Fibroblast of skin of right biceps (primary cell): ENCODE data around the gene MYADML2.
"Not testable (repeated sequence)": the region's sequence is repeated elsewhere in the genome, so short reads cannot be mapped to it uniquely, and the experiment has no call there.

Experiments used
- DNase-seq: peaks from one replicate; pipeline ENCODE4 v3.0.0-alpha.2; 2013

Gene MYADML2

DNA sequence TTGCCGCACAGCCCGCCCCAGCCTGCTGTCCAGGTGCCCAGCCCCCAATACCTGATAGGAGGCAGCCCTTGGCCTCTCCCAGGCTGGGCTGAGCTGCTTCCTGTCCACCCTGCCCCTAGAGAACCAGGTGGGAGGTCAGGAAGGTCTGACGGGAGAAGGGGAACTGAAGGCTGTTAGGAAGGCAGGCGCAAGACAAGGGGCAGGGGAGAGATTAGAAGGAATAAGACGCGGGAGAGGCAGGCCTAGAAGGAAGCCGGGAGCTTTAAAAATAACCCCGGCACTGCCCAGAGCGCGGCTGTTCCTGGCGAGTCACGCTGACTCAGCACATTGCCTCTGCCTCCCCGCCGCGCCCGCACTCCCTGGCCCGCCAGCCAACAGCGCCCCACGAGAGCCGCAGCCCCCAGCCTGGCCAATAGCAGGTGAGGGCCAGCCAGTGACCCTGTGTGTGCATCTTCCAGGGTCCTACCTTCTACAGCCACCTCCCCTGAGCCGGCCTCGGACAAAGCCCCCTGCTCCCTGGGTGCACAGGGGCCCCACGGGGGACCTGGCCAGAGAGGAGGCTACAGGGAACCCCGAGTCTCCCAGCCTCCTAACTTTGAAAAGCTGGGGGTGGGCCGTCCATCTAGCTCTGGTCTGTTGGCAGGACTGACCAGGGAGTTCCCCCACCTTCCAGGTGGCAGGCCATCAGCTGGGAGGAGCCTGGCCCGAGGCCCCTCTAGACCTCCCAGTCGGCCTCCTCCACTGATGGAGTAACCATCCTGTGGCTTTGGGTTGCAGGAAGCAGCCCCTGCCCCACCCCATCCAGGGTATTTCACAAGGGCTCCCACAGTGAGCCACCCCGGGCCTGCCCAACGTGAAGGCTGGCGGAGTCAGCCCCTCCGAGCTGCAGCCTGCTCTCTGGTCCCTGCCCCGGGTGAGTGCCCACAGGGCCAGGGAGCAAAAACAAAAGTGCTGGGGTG lies 23.5 kb downstream of the MYADML2 start:
- peak; percentile 73 for DNase-seq

DNA sequence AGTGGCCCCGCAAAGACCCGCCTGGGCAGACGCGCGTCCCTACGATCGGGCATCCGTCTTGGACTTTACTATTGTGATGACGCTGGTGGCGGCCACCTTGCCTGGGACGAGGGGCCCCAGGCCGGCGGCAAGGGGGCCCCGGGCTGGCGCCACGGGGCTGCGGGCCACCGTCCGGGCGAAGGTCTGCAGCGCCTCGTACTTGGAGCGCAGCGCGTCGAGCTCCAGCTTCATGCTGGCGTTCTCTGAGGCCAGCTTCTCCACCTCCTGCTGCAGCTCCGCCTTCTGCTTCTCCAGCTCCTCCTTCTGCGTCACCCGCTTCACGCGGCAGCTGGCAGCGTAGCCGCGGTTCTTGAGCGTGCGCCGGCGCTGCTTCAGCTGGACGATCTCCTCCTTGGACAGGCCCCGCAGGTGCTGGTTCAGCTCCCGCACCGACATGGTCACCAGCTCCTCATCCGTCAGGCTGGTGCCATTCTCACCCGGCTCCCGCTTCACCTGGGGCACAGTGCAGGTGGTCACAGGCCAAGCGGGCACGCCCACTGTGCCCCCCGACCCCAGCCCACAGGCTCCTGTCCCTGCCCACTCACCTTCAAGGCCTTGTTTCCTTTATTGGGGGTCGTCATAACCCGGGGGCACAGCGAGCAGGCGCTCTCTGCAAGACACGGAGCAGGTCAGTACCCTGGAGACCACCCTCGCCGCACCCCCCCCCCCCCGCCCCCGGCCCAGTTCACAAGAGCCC lies 24.3 kb downstream of the MYADML2 start:
- no peak for DNase-seq

DNA sequence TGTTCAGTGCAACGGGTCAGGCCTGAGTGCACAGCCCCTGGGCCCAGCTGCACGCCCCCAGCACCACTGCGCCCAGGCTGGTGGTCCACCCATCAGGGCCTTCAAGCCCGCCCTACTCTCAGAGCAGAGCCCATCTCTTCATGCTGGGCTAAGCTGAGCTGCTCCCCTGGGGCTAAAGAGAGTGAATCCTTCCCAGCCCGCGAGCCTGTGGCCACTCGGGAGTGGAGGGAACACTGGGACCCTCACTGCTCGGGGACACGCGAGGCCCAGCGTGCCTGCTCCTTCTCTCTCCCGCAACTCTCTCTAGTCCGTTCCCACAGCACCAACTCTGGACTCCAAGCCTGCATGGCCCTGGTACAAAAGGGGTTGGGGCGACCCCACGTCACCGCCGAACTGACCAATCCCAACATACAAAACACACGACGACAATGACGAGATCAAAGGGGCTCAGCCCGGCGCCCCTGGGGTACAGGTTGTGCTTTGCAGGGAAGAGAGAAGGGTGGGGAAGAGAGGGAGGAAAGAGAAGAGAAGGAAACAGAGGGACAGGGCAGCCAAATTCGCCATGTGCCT lies 25.0 kb downstream of the MYADML2 start:
- DNase-seq: no peak

DNA sequence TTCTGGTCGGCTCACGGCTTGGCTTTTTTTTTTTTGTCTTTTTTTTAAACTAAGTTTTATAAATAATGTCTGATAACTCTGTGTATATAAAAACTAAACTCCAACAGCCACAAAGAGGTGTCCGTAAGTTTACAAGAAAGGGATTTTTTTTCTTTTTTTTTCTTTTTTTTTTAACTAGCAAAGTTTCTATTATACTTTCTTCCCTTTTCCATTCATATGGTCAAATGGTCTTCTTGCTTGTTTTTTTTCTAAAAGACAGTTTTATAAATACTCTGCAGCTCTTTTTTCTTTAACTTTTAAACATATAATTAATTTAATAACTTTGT lies 25.5 kb downstream of the MYADML2 start:
- no peak for DNase-seq

DNA sequence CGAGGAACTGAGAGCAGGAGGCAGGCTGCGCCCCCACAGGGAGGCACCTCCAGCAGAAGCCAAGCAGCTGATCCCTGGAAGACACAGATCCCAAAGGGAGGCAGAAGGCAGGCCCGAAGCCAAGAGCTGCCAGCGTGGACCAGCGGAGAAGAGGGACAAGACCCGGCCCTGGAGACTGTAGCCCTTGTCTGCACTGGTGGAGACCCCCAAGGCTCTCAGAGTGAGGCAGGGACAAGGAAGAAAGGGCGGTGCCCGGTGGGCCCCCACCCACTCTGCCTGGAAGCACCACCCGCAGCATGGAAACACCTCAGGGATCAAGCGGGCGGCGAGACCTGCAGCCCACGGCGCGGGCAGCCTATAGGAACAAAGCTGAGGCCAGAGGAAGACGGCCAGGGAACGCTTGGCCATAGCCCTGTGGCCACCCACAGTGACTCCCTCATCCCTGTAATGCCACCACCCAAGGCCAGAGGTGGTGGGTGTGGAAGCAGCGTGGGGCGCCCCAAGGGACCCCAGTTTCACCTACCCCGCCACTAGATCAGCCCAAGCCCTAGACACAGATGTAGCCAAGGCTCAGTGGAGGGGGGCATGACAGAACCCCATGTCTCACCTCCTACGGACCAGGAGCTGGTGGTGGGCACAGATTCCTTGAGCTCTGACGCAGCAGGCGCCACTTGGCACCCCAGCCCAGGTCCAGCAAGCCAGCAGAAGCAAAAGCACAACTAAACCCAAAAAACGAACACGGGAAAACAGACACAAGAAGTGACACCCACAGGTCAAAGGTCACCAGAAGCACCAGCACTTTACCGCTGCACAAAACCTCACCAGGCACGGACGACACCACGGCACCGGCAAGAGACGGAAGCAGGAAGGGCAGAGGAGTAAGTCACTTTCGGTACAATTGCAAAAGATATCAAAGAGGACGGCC lies 26.2 kb downstream of the MYADML2 start:
- DNase-seq: no peak

DNA sequence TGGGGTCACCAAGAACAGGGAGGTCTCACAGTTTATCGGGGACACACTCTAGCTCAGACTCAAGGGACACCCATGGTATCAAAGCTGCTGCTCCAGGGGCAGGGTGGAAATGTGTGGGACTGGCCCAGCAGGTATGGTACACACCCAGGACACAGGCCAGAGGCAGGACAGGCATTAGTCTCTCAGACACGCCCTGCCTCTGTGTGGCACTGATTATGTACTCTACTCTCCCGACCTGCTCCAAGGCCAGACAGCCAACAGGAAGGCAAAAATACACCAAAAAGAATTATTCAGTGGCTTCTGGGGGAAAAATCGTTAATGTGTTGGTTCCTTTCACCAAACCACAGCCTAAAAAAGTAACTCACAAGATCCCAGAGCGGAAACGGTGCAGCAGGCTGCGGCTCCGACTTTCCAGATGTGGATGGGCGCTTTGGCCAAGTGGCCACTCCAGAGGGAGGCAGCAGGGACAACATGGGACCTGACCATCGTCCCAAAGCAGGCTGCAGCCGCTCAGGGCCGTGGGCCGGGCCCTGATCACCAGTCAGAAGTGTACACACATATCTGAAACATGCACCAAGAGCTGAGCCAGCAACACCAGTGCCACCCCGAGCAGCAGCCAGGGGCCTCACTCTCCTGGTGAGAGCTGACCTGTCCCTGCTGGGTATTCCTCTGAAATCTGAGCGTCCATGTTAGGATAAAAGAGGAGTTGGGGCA lies 28.0 kb downstream of the MYADML2 start:
- no peak for DNase-seq

DNA sequence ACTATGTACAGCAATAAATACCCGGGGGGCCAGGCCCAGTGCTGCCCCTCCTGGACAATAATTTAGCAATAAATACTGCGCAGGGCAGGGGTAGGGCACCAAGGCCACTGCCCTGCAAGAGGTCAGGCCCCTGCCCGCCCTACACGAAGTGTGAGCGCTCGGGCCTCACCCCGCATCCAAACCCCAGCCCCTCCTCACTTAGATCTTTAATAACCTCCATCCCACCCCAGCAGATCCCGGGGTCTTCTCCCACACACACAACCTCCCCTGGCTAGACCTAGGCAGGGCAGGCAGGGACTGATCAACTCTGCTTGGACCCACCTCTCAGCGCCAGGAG lies 28.7 kb downstream of the MYADML2 start:
- not testable (repeated sequence) for DNase-seq

DNA sequence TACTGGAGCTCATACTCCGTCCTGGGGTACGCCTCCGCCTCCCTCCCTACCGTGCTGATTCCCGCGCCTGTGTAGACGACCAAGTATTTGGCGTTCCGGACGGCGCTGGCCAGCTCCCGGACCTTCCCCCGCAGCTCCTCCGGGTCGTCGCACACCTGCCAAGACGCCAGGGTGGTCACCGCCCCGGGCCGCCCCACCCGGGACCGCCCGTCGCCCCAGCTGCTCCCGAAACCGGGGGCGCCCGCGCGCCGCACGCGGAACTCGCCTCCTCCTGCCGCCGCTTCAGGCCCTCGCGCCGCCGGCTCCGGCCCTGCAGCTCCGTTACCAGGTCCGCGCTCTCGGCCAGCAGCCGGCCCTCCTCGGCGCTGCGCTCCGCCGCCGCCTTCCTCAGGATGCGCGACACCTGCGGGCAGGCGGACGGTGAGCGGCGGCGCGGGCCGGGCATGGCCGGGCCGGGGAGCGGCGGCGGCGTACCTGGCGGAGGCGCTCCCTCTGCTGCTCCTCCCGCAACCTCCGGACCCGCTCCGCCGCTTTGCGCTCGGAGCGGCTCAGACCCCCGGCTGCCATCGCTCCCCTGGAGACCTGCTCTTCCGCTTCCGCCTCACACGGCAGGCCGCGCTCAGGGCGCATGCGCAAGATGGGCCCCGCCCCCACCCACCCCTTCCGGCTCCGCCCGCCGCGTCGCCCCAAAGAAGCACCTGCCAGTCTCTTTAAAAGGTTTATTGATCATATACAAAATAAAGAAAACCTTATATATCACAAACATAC lies 29.3 kb downstream of the MYADML2 start, which contains the start of gene SIRT7:
SIRT7 (minus strand) TSS at position 612 of the 768 bp plus-strand sequence; CDS start at position 567, 45 bp downstream.
- peak; percentile 67 for DNase-seq

DNA sequence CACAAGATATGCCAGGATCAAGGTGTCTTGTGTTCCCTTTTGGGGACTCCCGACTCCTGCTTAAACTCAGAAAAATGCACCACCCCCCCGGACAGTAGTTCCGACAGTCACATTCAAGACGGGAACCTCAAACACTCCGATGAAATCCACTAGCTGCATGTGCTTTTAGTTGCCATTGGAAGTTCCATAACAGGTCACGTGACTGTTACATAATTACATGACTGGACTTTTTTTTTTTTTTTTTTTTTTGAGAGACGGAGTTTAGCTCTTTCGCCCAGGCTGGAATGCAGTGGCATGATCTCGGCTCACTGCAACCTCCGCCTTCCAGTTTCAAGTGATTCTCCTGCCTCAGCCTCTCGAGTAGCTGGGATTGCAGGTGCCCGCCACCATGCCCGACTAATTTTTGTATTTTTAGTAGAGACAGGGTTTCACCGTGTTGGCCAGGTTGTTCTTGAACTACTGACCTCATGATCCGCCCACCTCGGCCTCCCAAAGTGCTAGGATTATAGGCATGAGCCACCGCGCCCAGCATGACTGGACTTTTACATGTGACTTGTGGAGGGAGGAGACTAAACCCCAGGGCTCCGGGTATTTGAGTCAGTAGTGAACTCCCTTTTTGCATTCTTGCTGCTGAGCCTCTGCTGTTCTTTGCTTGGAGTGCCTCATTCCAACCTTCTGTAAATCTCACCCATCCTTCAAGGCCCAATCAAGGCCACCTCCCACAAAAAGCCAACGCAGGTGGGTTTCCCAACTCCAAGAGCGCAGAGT lies 30.6 kb downstream of the MYADML2 start:
- DNase-seq: no peak

DNA sequence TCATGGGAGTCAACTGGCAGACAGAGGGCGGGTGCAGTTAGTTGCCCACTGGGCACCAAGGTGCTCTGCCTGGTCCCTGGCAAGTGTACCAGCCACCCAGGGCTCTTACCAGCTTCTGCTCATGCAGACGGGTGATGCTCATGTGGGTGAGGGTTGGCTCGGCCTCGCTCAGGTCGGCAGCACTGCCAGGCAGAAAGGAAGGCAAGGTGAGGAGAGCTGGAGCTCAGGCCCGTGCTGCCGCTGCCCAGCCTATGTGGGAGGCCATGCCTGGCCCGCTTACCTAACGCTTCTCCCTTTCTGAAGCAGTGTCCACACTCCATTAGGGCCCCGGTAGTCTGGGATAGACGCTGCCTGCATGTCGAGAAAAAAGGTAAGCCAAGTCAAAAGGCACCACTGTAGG lies 31.7 kb downstream of the MYADML2 start:
- DNase-seq: no peak

DNA sequence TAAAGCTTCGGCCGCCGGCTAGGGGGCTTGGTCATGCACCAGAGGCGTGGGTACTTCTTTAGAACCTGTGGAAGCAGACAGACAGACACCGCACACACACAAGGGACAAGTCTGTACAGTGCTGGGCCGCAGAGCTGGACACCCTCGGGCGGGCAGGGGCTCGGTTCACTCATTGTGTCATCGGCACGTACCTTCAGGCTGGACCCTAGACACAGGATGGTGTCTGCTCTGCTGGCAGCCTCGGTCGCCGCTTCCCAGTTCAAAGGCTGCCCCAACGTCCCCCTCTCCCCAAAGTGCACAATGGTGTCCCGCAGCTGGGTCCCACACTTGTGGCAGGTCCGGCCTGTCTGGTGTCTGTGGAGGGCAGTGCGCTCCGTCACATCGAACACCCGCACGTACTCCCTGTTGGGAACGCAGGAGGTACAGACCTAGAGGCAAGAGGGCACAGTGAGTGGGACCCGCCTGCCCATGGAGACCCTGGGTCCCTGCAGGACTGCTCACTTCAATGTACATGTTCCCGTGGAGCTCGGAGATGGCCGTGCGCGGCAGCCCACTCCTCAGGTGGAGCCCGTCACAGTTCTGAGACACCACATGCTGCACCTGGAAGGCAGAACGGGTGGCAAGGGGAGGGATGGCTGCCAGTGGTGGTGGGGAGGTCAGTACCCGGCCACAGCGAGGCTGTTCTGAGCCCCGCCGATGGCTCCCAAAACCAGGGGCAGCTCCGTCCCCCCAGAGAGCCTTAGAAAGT lies 32.8 kb downstream of the MYADML2 start:
- DNase-seq: no peak

DNA sequence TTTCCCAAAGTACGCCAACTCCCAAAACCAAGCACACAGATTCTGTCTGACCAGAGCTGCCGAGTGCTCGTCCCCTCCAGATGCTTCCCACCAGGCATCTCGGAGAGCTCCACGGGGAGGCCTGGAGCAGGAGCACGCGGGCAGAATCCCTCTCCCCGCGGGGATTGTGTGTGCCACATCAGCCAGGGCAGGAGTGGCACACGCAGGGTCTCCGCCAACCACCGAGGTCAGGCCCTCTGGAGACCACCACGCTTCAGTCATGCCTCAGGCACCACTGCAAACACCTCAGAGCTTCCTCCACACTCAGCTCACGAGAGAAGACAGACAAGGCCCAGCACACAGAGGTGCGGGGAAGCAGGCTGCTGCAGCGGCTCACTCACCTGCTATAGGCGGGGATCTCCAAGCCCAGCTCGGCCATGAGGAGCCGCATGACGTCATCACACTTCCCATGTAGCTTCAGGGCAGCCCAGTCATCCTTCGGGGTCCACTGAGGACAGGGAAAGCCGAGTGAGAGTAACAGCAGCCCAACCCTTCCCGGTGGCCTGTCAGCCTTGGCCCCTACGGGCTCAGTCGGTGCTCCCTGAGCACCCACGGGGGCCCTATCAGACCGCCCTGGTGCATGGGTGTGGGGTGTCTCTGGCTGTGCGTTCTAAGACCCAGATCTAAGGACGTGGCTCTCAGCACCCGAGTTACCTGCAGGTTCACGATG lies 33.5 kb downstream of the MYADML2 start:
- DNase-seq: no peak

DNA sequence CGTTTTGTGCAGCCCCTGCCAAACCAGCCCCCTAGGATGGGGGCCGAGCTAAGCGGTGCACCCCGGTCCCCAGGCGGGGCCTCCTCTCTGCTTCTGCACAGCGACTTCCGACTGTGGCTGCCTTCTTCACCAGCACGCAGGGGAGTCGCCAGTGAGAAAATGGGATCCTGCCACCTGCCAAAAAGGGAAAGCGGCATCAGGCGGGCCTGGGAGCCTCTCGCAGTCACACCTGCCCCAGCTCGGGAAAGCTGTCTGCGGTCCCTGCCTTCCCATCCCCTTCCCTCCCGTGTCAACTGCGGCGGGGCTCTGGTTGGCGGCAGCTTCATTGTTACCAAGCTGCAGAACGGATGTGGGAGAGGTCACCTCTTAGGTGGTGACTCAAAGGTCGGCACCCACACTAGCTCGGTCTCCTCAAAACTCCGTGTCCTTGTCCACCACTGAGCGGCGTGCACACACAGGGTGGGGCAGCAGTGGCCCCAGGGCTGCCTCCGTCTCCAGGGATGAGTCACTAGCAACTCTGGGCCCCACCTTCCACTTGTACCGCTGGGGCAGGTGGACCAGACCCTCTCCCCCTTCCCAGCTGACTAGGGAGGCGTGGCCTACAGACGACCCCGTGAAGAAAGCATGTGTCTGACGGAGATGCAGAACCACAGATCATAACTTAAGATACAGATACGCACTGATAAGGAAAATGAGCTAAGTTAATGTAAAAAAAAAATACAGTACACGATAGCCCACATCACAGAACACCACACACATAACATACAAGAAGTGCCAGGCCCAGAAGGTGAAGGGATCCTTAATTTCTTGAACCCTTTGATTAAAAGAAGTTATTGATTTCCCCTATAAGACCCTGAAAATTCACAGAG lies 34.4 kb downstream of the MYADML2 start:
- no peak for DNase-seq

DNA sequence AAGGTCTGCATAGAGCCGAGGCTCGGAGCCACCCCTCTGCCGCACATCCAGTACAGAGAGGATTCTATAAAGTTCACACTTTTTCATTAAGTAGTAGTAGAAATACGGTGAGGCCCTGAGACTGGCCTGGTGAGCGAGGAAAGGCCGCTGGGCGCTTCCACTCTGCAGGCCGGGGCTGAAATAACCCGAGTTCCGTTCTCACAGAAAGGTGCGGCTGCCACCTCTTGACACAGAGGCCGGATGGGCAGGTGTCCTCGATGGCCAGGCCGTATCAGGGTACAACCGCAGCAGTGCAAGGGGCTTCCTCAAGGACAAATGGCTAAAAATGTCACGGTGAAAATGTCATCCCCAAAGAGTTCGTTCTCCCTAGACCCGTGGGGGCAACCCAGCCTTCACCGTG lies 35.1 kb downstream of the MYADML2 start:
- no peak for DNase-seq

DNA sequence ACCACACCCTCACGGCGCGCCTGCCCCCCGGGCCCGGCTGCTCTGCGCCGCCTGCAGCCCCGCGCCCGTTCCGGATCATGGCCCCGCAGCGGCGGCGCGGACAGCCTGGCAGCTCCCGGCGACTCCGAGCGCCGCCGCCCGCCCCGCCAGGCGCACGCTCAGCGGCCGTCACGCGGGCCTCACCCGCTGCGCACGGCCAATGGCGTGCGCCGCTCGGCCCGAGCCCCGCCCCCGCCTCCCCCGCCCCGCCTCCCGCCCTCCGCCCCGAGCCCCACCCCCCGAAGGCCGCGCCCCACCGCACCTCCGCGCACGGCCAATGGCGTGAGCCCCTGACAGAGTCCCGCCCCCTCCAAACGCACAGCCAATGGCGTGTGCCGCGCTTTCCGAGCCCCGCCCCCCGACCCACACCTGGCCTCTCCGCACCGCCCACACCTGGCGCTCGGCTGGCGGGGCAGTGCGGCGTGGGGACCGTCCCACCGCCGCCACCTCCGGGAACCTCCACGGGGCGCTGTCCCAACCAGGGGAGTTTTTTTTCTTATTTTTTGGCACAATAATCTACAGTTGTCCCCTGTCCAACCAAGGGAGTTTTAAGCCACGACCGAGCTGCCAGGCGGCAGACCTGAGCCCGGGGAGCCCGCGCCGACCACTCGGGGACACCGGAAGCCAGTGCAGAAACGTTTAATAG lies 35.6 kb downstream of the MYADML2 start, which contains the start of gene PCYT2:
PCYT2 (minus strand) TSS at position 123 of the 685 bp plus-strand sequence; CDS start at position 79, 44 bp downstream.
- DNase-seq: peak; percentile 87

DNA sequence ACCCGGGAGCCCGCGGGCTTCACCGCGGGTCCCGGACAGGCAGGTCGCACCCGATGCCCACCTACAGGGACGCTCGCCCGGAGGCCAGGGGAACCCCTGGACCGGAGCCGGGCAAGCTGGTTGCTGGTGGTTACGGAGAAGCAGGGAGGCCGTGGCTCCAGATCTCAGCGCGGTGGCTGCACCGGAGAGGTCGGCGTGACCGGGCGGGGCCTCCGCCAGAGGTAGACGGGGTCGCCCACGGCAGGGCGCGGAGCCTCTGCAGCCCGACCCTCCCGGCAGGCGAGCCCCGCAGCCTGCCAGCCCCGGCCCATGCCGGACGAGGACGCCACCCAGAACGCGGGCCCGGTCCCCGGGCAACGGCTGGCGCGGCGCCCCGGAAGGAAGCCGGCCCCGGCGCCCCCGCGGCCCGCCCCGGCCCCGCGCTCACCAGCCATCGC lies 36.2 kb downstream of the MYADML2 start:
- DNase-seq: no peak
